Non-pigmented ciliary epithelial cell (primary cell): ENCODE results near the gene SPSB3.

ENCODE experiments used
- DNase-seq: peaks from one replicate; pipeline ENCODE4 v3.0.0-alpha.2; 2010; ENCODE audit warnings: low read depth

The SPSB3 gene

GRCh38 chr16:1782408-1783264, at the start of gene SPSB3, which contains the start of gene NUBP2:
Gene SPSB3, minus strand, starts transcription at chr16:1782571. Its CDS starts 1,088 bp downstream, at chr16:1781483.
Gene NUBP2, plus strand, starts transcription at chr16:1782960. Its CDS starts 61 bp downstream, at chr16:1783021.
- DNase-seq: peak; percentile 100

- DNase-seq: no peak
These were observed 49.1 kb upstream of the SPSB3 start for GRCh38 chr16:1831186-1832075.

- no peak for DNase-seq
These were observed 47.8 kb upstream of the SPSB3 start for GRCh38 chr16:1830213-1830612.

GRCh38 chr16:1828645-1829410, 46.5 kb upstream of the SPSB3 start:
- no peak for DNase-seq

- DNase-seq: peak; percentile 72
These were observed 44.6 kb upstream of the SPSB3 start, which contains the start of the genes FAHD1 and HAGH for GRCh38 chr16:1826691-1827573. Gene FAHD1, plus strand, starts transcription at chr16:1827206. Its CDS starts 33 bp downstream, at chr16:1827239. Gene HAGH, minus strand, starts transcription at chr16:1826825. Its CDS starts 38 bp downstream, at chr16:1826787.

GRCh38 chr16:1825864-1826690, 43.7 kb upstream of the SPSB3 start:
- no peak for DNase-seq

- no peak for DNase-seq
These were observed 43.1 kb upstream of the SPSB3 start for GRCh38 chr16:1825381-1825863.

GRCh38 chr16:1823821-1824220, 41.5 kb upstream of the SPSB3 start:
- DNase-seq: peak; percentile 19

- DNase-seq: no peak
These were observed 40.4 kb upstream of the SPSB3 start for GRCh38 chr16:1822801-1823200.

- DNase-seq: no peak
These were observed 39.7 kb upstream of the SPSB3 start for GRCh38 chr16:1821861-1822611.

GRCh38 chr16:1820946-1821290, 38.5 kb upstream of the SPSB3 start:
- no peak for DNase-seq

GRCh38 chr16:1820096-1820945, 38.0 kb upstream of the SPSB3 start:
- DNase-seq: no peak

GRCh38 chr16:1819611-1820010, 37.2 kb upstream of the SPSB3 start:
- DNase-seq: no peak

- no peak for DNase-seq
These were observed 36.6 kb upstream of the SPSB3 start for GRCh38 chr16:1818873-1819525.

GRCh38 chr16:1818204-1818872, 36.0 kb upstream of the SPSB3 start:
- DNase-seq: no peak

- DNase-seq: no peak
These were observed 35.3 kb upstream of the SPSB3 start for GRCh38 chr16:1817716-1818115.

GRCh38 chr16:1817276-1817589, 34.9 kb upstream of the SPSB3 start:
- DNase-seq: no peak
